Stimulated activated CD4-positive, alpha-beta T cell treated with anti-CD3 and anti-CD28 coated beads, Interleukin-12 subunit alpha, Interleukin-12 subunit beta, amount 100 ng/mL, for 48 hours (primary cell): ENCODE measurements around the gene STARD5.
A peak's percentile ranks its signal among the peaks of the same experiment; 100 is the strongest.

Experiments
- DNase-seq, 3 donors: peaks; one replicate each; pipeline ENCODE4 v3.0.0-alpha.2; 2020; ENCODE audit warnings: low read depth in 2 of 3, low spot score in 1 of 3

Gene STARD5

DNA sequence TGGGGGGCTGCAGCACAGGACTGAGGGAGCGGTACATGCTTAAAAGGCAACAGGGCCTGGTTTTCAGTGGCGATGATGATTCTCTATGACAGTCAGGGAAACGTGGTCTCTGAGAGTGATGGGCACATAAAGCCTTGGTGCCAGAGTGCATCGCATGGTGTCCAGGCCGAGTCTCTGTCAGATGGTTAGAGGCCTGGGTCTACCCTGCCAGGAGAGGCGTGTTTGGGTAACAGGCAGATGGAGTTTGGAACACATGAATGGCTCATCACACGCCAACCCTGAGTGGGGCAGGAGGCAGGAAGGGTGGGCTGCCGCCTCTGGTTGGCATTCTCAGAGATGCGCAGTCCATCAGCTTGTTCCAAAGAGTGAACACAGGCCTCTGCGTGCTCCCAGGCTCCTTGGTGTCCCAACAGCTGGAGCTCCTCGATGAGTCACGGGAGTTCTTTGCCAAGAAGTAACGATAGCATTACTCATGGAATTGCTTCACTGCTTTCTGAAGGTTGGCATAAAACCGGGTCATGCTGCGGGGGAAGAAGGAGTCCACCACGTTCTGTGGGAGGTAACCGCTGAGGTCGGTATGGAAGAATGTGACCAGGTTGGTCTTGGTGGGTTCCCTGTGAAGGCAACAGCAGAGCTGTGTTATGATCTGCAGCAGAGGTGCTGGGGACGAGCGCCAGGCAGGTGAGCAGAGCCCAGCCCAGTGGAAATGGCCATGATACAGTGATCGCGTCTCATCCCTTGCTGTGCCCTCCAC lies 11.0 kb downstream of the STARD5 start:
- no peak for DNase-seq

DNA sequence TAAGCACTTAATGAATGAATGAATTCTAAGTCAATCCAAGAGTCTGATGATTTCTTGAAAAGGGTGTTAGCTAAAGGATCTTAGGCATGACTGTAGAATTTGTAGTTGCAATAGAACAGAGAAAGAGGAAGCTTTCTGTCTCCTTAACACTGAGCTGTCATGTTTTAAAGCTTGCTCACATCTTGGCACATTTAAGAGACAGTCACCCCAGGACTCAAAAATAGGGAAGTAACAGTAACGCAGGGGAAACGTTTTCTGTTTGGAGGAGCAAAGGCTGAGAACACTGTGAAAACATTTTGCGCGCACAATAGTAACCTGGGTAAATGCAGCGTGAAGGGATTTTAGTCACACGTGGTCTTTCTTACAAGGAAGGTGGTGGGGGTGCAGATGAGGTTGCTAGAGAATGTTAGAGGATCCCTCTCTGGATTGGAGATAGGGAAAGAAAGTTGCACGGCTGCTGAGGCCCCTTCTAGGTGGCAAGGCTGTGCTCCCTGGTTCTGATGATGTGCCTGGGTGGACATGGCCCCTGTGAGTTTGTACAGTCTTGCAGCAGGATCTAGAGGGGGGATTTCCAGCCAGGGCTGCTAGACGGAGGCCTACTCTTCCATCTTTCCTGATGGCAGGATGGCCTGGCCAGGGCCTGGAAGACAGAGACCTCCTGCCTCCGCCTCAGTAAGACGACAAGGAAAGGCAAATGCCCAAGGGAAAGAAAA lies 12.0 kb downstream of the STARD5 start:
- DNase-seq: no peak

DNA sequence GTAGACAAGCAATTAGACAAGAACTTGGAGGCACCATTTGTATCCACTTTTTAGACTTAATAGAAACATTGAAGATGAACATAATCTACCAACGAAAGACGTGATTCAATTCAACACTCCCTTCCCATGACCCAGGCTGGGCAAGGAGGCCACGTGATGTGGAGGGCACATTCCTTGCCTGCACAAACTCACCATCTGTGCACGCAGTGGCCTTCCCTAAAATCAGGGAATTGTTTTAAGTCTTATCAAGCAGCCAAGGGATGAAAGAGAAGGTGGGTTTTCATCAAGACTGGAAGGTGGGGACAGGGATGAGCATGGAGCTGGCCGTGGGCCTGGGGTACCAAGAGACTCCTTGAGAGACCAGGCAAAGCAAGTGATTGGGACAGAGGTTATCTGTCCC lies 13.5 kb downstream of the STARD5 start:
- no peak for DNase-seq

DNA sequence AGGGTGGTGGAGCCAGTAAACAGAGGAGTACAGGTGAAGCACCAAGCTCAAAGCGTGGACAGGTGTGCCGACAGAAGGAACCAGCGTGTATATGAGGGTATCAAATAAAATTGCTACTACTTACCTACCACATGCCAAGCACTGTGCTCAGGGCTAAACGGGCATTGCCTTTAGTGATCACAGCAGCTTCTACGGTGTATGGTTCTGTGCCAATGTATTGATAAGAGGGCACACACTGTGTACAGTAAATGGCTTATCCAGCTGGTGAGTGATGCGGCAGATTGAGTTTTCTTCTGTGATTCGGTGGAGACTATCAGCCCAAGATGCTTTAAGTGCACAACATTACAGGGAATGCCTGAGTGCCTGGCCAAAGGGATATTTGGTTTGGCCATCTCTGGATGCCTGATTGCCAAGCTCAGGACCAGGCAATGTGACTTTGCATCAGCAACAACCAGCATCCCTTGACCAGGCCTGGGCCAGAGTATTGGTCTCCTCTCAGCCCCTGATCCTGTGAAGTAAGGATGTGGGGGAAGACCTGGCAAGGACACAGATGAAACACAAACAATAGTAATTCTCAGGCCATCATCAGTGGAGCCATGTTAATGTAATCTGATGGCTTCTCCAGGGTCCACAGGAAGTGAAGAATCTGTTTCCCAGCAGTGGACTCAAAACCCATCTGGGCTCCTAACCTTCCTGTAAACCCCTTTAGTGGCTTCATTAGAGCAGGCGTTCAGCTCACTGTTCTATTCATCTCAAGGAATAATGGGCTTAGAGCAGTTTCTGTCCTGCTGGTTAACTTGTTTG lies 14.1 kb downstream of the STARD5 start:
- DNase-seq: no peak

DNA sequence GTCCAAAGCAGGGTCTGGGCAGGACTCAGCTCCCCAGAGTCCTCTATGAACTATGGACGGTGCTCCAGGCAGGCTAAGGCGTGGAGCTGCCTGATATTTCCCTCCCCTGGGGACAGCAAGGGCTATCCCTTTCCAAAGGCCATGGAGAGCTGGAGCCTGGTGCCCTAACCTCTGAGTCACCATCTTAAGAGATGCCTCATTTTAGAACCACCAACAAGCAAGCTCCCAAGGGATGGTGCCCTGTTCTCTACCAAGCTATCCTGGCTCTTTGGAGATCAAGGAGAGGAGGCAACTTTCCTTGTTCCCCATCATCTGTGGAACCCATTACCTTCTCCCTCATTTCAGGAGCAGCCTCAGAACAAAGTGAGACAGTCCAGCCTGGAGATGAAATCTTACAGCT lies 15.7 kb downstream of the STARD5 start:
- no peak for DNase-seq

DNA sequence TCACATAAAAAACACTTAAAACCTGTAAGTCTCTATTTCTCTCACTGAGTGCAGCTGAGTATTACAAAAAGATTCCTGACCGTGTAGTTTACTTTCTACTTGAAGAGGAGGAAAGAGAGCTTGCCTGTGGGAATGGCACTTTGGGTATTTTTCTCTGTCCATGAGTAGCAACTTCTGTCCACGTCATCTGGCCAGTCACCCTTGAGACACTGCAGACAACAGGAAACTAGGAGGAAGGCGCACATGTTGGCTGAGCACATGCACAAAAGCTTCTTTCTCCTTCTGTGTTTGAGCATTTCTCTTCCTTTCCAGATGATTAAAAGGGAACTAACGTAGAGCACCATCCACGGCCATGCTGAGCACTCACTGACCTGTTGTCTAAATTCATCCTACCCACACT lies 19.7 kb downstream of the STARD5 start:
- DNase-seq: no peak

DNA sequence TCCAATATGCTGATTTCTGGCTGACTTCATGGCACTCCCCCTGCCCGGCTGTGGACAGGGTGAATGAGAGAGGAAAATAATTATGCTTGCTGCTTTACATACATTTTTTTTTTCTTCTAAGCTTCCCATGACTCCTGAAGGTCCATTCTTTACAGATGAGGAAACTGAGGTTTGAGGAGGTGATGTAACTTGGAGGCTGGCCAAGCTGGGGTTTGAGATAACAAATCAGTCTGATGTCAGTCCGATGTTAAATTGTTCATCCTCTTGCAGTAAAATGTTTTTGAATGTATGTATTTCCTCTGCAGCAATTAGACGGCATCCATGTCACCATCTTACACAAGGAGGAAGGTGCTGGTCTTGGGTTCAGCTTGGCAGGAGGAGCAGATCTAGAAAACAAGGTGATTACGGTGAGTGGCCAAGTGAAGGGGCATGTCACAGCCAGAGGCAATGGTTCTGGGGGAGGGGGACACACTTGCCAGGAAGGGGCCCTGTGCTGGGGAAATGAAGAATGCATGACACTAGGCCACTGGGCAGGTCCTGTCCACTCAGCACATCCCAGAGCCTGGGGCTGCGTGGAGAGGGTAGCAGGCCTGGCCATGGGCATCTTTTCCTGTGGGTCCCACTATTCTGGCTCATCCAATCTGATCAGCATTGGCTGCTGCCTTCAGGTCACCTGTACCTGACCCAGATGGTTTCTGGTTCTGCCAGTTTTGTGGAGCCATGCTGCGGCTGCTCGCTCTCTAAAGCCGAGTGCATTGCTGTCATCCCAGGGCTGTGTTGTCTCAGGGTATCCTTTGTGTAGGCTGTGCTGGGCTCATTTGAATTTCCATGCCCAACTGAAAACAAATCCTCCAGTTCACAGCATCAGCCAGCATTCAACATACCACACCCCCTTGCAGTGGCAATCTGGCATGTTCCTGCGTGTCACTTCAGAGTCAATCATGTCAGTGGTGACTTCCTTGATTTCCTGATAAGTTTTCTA lies 20.4 kb downstream of the STARD5 start:
- DNase-seq: no peak

DNA sequence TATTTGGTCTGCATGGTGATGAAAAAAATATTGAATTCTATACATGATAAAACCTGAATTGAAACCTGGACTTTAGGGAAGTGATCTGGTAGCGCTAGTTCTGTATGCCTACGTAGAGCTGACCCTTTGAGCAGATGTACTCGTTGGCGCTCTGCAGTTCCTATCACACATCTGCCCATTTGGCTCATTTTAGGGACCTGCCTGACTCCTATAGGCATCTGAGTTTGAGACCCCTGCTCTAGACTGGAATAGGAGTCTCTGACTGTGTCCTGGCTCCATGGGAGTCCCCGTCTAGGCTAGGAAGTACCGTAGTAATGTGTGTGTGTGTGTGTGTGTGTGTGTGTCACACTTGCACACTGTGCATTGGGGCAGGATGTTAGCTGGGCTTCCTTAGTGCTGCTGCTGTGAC lies 21.2 kb downstream of the STARD5 start:
- no peak for DNase-seq

DNA sequence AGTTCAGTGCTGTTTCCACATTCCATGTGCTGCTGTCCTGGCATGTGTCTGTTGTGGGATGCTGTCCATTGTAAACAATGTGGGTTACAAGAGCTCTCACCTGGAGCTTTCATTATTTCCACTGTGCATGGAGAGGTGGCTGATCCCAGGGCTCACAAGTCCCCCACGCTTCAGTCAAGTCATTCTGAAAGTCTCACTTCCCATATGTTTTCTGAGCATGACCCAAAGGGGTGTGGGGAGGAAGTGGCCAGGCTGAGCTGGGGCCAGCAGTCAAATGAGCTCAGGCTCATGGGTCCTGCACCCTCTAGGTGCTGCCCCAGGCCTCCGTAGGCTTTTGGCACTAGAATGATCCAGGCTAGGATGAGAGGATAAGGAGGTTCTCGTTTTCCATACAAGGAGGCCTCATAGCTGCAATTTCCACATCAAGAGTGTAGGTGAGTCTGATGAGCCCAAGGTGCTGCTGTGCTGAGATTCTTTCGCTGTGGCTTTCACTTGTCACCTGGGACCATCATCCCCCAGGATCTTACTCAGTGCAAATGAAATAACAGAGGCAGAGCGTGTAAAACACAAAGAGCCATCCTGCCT lies 22.0 kb downstream of the STARD5 start:
- peak in 1 of 3 donors; percentile 24 for DNase-seq

DNA sequence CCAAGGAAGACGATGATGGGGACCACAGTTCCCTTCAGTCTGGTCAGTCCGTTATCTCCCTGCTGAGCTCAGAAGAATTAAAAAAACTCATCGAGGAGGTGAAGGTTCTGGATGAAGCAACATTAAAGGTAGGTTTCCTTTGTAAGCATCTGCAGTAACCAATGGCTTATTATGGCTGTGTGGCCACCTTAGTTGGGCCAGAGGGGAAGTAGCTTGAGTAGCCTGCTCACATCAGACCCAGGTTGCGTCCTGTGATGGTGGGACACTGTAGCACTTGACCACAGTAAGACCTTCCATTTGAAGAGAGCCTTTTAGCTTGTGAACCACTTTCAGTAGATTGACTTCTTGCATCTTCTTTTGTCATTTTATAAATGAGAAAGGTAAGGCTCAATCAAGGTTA lies 22.6 kb downstream of the STARD5 start:
- no peak for DNase-seq

DNA sequence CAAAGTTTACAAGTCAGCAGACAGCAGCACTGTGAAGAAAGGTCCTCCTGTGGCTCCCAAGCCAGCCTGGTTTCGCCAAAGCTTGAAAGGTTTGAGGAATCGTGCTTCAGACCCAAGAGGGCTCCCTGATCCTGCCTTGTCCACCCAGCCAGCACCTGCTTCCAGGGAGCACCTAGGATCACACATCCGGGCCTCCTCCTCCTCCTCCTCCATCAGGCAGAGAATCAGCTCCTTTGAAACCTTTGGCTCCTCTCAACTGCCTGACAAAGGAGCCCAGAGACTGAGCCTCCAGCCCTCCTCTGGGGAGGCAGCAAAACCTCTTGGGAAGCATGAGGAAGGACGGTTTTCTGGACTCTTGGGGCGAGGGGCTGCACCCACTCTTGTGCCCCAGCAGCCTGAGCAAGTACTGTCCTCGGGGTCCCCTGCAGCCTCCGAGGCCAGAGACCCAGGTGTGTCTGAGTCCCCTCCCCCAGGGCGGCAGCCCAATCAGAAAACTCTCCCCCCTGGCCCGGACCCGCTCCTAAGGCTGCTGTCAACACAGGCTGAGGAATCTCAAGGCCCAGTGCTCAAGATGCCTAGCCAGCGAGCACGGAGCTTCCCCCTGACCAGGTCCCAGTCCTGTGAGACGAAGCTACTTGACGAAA lies 24.2 kb downstream of the STARD5 start:
- no peak for DNase-seq

DNA sequence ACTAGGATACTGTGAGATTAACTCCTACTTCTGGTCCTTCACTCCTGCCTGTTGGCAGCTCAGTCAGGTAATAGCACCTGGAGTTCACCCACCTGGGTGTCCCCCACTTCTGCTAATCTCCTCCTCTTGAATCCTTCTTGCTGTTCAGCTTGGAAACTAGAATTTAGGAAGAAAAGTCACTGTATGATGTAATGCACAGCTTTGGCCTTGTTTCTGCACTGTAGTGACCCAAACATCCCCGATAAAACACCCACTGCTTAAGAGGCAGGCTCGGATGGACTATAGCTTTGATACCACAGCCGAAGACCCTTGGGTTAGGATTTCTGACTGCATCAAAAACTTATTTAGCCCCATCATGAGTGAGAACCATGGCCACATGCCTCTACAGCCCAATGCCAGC lies 24.8 kb downstream of the STARD5 start:
- no peak for DNase-seq

DNA sequence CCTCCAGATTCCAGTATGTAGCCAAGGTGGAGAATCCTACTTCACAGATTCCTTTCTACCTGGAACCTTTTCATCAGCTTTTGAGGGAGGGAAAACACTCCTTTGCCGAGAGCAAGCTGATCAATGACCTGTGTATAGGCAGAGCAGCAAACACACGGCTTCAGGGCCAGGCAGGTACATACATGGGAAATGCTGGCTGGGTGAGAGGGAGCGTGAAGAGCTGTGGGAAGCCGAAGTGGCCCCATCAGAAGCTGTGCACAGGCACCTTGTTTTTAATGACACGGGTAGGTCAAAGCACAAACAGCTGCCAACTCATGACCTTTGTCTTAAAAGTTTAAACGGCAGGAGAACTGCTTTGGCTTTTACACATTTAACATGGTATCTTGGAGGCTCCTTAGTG lies 25.3 kb downstream of the STARD5 start:
- no peak for DNase-seq

DNA sequence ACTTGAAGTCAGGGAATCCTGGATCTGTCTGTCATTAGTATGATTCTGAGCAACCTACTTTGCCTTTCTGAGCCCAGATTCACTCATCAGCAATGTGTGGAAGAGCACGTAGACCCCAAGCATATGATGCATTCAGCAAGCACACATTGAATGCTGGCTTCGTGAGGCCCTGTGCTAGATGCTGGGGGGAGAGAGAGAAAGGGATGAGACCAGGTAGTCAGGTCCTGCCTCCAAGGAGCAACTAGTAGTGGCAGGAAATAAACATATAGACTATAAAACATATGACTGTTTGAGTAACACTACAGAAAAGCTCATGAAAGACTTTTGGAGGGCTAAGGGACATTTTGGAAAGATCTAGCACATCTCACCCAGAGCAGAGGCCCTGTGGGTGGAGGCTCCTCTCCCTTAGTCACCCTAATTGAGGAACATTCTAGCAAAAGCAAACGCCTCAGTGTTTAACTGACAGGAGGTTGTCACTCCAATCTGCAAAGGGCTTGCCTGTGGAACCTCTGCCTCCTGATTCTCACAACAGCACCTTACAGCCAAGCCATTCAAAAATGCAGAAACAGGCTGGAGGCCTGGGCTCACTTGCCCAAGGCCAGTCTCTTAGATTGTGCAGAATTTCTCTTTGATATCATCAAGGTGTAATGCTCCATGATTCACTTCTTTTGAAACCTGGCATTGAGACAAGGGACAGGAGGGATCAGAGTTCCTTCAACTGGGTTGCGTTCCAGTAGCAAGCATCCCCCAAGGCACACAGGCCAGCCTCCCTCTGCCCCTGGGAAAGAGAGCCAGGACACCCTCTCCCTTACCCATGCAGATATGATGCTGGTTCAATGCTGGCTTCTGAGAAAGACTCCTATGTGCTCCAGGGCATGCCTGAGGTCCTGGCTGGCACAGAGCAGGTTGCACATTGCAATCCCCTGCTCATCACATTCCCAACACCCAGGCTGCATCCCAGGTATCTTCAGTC lies 26.1 kb downstream of the STARD5 start:
- peak in 1 of 3 donors; percentile 15 for DNase-seq

DNA sequence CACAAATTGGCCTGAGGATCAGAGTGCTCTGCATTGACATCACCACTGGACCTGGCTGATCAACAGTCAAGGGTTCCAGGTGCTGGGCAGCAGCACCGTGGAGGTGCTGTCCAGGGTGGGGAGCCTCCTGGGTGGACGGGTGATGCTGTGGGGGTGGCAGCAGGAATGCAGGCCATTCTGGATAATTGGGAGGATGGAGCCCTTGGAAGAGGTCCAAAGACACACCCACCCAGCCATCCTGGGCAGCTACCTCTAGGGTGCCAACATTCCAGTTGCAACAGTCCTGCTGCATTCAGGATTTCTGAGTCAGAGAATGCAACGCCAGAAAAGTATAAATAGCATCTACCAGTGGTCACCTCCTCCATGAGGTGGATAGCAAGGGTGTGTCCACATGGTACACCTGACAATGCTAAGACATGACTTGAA lies 26.8 kb downstream of the STARD5 start:
- no peak for DNase-seq

DNA sequence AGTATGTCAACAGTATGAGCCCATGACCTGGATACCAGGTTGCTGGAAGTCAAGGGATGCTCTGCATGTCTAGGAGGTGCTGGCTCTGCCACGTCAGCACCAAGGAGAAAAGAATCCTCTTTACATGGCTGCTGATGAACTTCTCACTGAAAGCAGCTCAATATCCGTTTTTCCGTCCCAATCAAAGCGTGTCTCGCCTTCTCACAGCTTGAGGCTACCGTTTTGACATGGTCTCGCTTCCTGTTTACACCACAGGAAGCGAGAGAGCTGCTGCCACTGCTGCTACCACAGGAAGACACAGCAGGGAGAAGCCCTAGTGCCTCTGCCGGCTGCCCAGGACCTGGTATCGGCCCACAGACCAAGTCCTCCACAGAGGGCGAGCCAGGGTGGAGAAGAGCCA lies 27.3 kb downstream of the STARD5 start:
- DNase-seq: peak; percentile 60 to 64 (median 62)

DNA sequence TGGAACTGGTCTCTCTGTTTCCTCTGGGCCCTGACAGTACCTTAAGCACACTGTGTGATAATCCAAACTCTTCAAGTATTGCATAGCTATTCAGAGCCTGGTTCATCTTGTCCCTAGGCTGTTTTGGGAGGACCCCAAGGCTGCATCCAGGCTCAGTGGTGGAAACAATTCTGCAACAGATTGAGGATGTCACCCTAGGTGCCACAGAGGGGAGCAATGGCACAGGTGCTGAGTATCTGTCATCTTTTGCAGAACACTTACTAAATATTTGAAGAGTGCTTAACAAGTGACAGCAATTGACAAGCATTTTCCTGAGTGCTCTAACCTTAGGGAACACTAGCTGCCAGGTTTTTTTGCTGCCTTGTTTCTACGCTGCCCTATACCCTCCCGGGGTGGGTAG lies 27.8 kb downstream of the STARD5 start:
- no peak for DNase-seq

DNA sequence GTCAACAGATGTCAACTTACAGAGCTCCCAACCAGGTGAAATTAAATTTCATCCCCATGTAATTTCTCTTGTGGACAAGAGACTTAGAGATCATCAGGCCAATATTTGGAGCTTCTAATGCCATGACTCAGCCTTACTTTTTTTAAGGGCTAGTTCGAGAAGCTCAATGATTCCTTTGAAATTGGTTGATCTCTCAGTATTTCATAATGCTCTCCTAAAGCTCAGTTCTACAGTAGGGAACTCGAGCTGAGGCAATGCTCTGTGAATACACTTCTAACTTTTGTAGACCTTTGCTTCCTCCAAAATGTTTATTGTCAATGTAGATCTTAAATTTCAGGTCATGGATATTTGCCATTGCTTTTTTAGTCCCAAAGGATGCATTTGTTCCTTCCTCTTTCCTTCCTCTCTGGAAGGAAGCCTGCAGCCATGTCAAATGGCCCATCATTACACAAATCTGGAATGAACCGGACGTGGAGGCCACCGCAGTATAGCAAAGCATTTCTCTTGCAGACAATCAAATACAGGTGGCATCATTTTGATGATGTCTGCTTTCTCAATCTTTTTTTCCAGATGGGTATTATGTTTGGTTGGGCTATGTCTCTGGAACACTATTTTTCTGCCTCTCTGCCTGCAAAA lies 28.3 kb downstream of the STARD5 start:
- no peak for DNase-seq
